Neuronal stem cell (in vitro differentiated cells): ENCODE data around the gene HSPA2.

Source experiments
- DNase-seq: peaks from one replicate; pipeline ENCODE4 v3.0.0-alpha.2; 2013; ENCODE audit warnings: low spot score
- H2AFZ ChIP-seq: one replicate; pipeline ENCODE4 v1.6.1; 2013; ENCODE audit warnings: mild to moderate bottlenecking, low read length, inconsistent platforms
- H2AK5ac ChIP-seq: 2 replicates; pipeline ENCODE4 v1.6.1; 2013; ENCODE audit warnings: low read depth, mild to moderate bottlenecking, inconsistent platforms, low read length, moderate library complexity, mixed read lengths
- H2BK120ac ChIP-seq: 2 replicates; pipeline ENCODE4 v1.6.1; 2013; ENCODE audit warnings: low read depth, mild to moderate bottlenecking, inconsistent platforms, low read length, moderate library complexity, mixed read lengths
- H2BK12ac ChIP-seq: one replicate; pipeline ENCODE4 v1.6.1; 2013; ENCODE audit warnings: low read length, inconsistent platforms
- H2BK15ac ChIP-seq: 2 replicates; pipeline ENCODE4 v1.6.1; 2013; ENCODE audit warnings: mild to moderate bottlenecking, low read length, inconsistent platforms, mixed read lengths
- H2BK5ac ChIP-seq: one replicate; pipeline ENCODE4 v1.6.1; 2013; ENCODE audit warnings: inconsistent platforms, mild to moderate bottlenecking, low read length, moderate library complexity
- H3K14ac ChIP-seq: one replicate; pipeline ENCODE4 v1.6.1; 2013; ENCODE audit warnings: low read length, inconsistent platforms
- H3K18ac ChIP-seq: 2 replicates; pipeline ENCODE4 v1.6.1; 2013; ENCODE audit warnings: low read length, inconsistent platforms
- H3K23ac ChIP-seq: 2 replicates; pipeline ENCODE4 v1.6.1; 2013; ENCODE audit warnings: low read depth, mild to moderate bottlenecking, mixed read lengths, low read length, inconsistent platforms; ENCODE audit not compliant: poor library complexity
- H3K27ac ChIP-seq: replicated peaks from 3 replicates; pipeline ENCODE4 v1.5.1; 2013; ENCODE audit warnings: low read length, inconsistent platforms
- H3K27me3 ChIP-seq, 3 experiments: 2 replicates each; pipeline ENCODE4 v1.6.1; 2013; ENCODE audit warnings: low read length in 3 of 3, mild to moderate bottlenecking in 2 of 3, inconsistent platforms in 1 of 3, low read depth in 1 of 3, mixed read lengths in 1 of 3, moderate library complexity in 1 of 3; ENCODE audit not compliant: control insufficient read depth in 3 of 3, insufficient read depth in 3 of 3
- H3K36me3 ChIP-seq, 2 donors: replicated peaks in 1 of 2; 2 replicates each; pipeline ENCODE4 v1.6.1; 2013; ENCODE audit warnings: low read length in 2 of 2; ENCODE audit not compliant: control insufficient read depth in 2 of 2, insufficient read depth in 2 of 2
- H3K4ac ChIP-seq: 2 replicates; pipeline ENCODE4 v1.6.1; 2013; ENCODE audit warnings: inconsistent platforms, mild to moderate bottlenecking, low read length, moderate library complexity
- H3K4me1 ChIP-seq, 2 donors: 1 replicate in 1 of 2; 2 replicates in 1 of 2; pipeline ENCODE4 v1.6.1; 2013; ENCODE audit warnings: low read length in 2 of 2, low read depth in 1 of 2; ENCODE audit not compliant: control insufficient read depth in 2 of 2, insufficient read depth in 1 of 2
- H3K4me2 ChIP-seq: one replicate; pipeline ENCODE4 v1.6.1; 2013; ENCODE audit warnings: mild to moderate bottlenecking, low read length, inconsistent platforms; ENCODE audit not compliant: insufficient read depth, poor library complexity, severe bottlenecking
- H3K4me3 ChIP-seq, 2 donors: 2 replicates each; pipeline ENCODE4 v1.5.1; 2013; ENCODE audit warnings: low read length in 2 of 2, mild to moderate bottlenecking in 2 of 2, inconsistent platforms in 1 of 2, moderate library complexity in 1 of 2
- H3K79me1 ChIP-seq: one replicate; pipeline ENCODE4 v1.6.1; 2013; ENCODE audit warnings: low read depth, mild to moderate bottlenecking, inconsistent platforms, low read length, moderate library complexity
- H3K9ac ChIP-seq: one replicate; pipeline ENCODE4 v1.6.1; 2013; ENCODE audit warnings: mild to moderate bottlenecking, low read depth, low read length, inconsistent platforms; ENCODE audit not compliant: poor library complexity
- H3K9me3 ChIP-seq, 2 donors: replicated peaks in 1 of 2; 2 replicates each; pipeline versions ENCODE3 to v1.6.1; 2013; ENCODE audit warnings: low read length in 2 of 2, mild to moderate bottlenecking in 2 of 2, inconsistent platforms in 1 of 2, low read depth in 1 of 2, mixed read lengths in 1 of 2, moderate library complexity in 1 of 2; ENCODE audit not compliant: control insufficient read depth in 2 of 2, insufficient read depth in 1 of 2
- H4K8ac ChIP-seq: one replicate; pipeline ENCODE4 v1.6.1; 2013; ENCODE audit warnings: low read depth, mild to moderate bottlenecking, inconsistent platforms, low read length, moderate library complexity
- H4K91ac ChIP-seq: one replicate; pipeline ENCODE4 v1.6.1; 2013; ENCODE audit warnings: low read length, low read depth, mild to moderate bottlenecking, inconsistent platforms; ENCODE audit not compliant: poor library complexity
- WGBS, 2 donors: extraction: QIAGEN DNeasy Blood & Tissue Kit; methylation state at CpG; one replicate each; pipeline ENCODE4 v1.1.7; 2013; ENCODE audit warnings: missing lambda C conversion rate in 2 of 2, mixed read lengths in 1 of 2; ENCODE audit not compliant: insufficient read length in 2 of 2, insufficient replicate concordance in 1 of 2; ENCODE audit errors: extremely low coverage in 2 of 2; 5-methylcytosine and 5-hydroxymethylcytosine counted together

The HSPA2 gene

GRCh38 chr14:64502887-64503433, 37.6 kb upstream of the HSPA2 start:
- H4K91ac ChIP-seq: no peak overlapping the region
- no peak overlapping the region for H4K8ac ChIP-seq
- H3K9me3 ChIP-seq: no peaks in the 10 kb centered on the region
- no peaks in the 10 kb centered on the region for H3K27me3 ChIP-seq
- H2AK5ac ChIP-seq: peak overlapping the region; percentile 24
- peaks cover 0 to 13% of the 10 kb centered on the region in 2 donors for H3K36me3 ChIP-seq
- H2BK12ac ChIP-seq: peak overlapping the region; percentile 93
- peak overlapping the region; percentile 99 for H3K23ac ChIP-seq
- H2BK5ac ChIP-seq: peak overlapping the region; percentile 83
- peaks cover 9 to 23% of the 10 kb centered on the region in 2 donors for H3K4me1 ChIP-seq
- H2AFZ ChIP-seq: peak overlapping the region; percentile 98
- peak overlapping the region; percentile 99 for H3K27ac ChIP-seq
- DNase-seq: no peak
- H3K14ac ChIP-seq: peak overlapping the region; percentile 94
- peak overlapping the region; percentile 96 to 98 for H3K4me3 ChIP-seq
- peak overlapping the region; percentile 90 for H3K4me2 ChIP-seq
- no CpG with 5 or more reads among the region's 29 CpGs for WGBS, 2 donors
- H3K18ac ChIP-seq: peak overlapping the region; percentile 99
- peak overlapping the region; percentile 99 for H2BK120ac ChIP-seq
- H2BK15ac ChIP-seq: no peak overlapping the region
- H3K4ac ChIP-seq: no peak overlapping the region
- no peaks in the 10 kb centered on the region for H3K79me1 ChIP-seq
- H3K9ac ChIP-seq: peak overlapping the region; percentile 93

DNA sequence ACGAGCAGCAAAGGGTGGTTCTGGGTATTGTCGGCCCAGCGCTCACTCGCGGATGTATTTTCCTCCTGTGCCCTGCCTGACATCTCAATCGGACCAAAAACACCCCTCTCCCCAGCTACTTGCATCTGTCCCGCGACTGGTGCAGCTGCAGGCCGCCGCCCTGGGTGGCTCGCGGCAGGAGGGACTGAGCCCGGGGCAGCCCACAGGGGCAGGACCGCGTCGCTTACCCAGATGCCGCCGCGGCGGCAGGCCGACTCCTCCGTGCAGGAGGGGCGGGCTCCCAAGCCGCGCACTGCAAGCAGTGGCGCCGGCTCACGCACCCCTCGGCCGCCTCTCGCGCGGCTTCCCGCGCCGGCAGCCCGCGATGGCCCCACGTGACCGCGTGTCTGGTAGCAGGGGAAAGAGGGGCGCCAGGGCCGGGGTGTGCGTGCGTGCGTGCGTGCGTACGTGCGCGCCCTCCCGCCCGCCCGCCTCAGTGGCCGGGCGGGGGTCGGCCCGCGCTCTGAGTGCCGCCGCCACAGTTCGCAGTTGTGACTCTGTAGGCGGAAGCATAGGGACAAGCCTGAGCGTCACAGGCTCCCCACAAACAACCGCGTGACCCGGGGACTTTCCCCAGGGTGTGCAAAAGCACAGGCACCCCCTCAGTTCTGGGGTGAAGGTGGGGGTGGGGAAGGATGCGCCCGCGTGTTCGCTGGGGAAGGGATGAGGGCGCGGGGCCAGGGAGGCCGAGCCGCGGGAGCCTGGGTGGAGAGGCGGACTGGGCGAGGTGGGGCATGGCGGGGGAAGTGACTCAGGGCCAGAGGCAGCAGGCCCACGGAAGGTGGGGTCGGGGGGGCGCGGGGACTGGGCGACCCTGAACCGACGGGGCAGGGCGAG, 36.9 kb upstream of the HSPA2 start, which contains the start of gene ZBTB25:
Gene ZBTB25 (minus strand): TSS at position 405 of the 876 bp plus-strand sequence. CDS start 13,305 bp downstream, outside the sequence.
- Histone ChIP-seq H3K4me3 (peak within 1 kb of the TSS; percentile 96 to 98), H3K18ac (peak within 1 kb of the TSS; percentile 100), H3K23ac (peak within 1 kb of the TSS; percentile 99), H2AFZ (peak within 1 kb of the TSS; percentile 98), H3K4me2 (peak within 1 kb of the TSS; percentile 90), H3K27ac (peak within 1 kb of the TSS; percentile 99), H3K27me3 (no peaks in the 10 kb centered on the region), H3K9me3 (no peaks in the 10 kb centered on the region), H2AK5ac (peak within 1 kb of the TSS; percentile 43), H3K79me1 (no peaks in the 10 kb centered on the region), H2BK5ac (peak within 1 kb of the TSS; percentile 100), H2BK120ac (peak within 1 kb of the TSS; percentile 99), H3K36me3 (peaks cover 0 to 9% of the 10 kb centered on the region in 2 donors), H3K14ac (peak within 1 kb of the TSS; percentile 94), H2BK15ac (peak within 1 kb of the TSS; percentile 86), H3K4ac (peak within 1 kb of the TSS; percentile 97), H4K8ac (no peak within 1 kb of the TSS), H3K9ac (peak within 1 kb of the TSS; percentile 93), H2BK12ac (peak within 1 kb of the TSS; percentile 93), H3K4me1 (peaks cover 9 to 23% of the 10 kb centered on the region in 2 donors), H4K91ac (peak within 1 kb of the TSS; percentile 99)
- WGBS, 2 donors: no CpG with 5 or more reads among the region's 87 CpGs
- peak; percentile 93 for DNase-seq

- H3K4me2 ChIP-seq: peak within 1 kb of the TSS; percentile 90
- peak within 1 kb of the TSS; percentile 100 for H2BK5ac ChIP-seq
- H3K36me3 ChIP-seq: peaks cover 0 to 2% of the 10 kb centered on the region in 2 donors
- peak within 1 kb of the TSS; percentile 99 for H2BK120ac ChIP-seq
- H4K8ac ChIP-seq: no peak within 1 kb of the TSS
- H3K79me1 ChIP-seq: no peaks in the 10 kb centered on the region
- peak within 1 kb of the TSS; percentile 98 for H2AFZ ChIP-seq
- peak within 1 kb of the TSS; percentile 99 for H4K91ac ChIP-seq
- peak within 1 kb of the TSS; percentile 93 for H3K9ac ChIP-seq
- DNase-seq: peak; percentile 84
- peak within 1 kb of the TSS; percentile 86 for H2BK15ac ChIP-seq
- peak within 1 kb of the TSS; percentile 30 for H2BK12ac ChIP-seq
- H3K4me1 ChIP-seq: peaks cover 9 to 23% of the 10 kb centered on the region in 2 donors
- no CpG with 5 or more reads among the region's 63 CpGs for WGBS, 2 donors
- peak within 1 kb of the TSS; percentile 99 for H3K23ac ChIP-seq
- H3K27ac ChIP-seq: peak within 1 kb of the TSS; percentile 99
- peak within 1 kb of the TSS; percentile 96 to 98 for H3K4me3 ChIP-seq
- H2AK5ac ChIP-seq: peak within 1 kb of the TSS; percentile 43
- peak within 1 kb of the TSS; percentile 100 for H3K18ac ChIP-seq
- no peaks in the 10 kb centered on the region for H3K9me3 ChIP-seq
- peak within 1 kb of the TSS; percentile 58 for H3K14ac ChIP-seq
- H3K27me3 ChIP-seq: no peaks in the 10 kb centered on the region
- H3K4ac ChIP-seq: peak within 1 kb of the TSS; percentile 97
Observed at GRCh38 chr14:64504310-64504896, 36.1 kb upstream of the HSPA2 start, which contains the start of gene ZBTB1. Gene ZBTB1 (plus strand): TSS chr14:64504770. CDS start chr14:64521505, 16,735 bp downstream.
